Dermis microvascular lymphatic vessel endothelial cell (primary cell): ENCODE results near the gene TMEM182. TPM values are rescaled to one million over a fixed set of nuclear protein-coding genes. Genes with fewer than 3 reads are reported as not detected.

Source experiments
- DNase-seq, 2 donors: peaks; one replicate each; pipeline versions ENCODE4 v3.0.0 to v3.0.0-alpha.2; 2010; ENCODE audit warnings: low read depth in 2 of 2
- total RNA-seq: library from RNA; depleted of rRNA; stranded (reverse); fragments of >200 nt; gene quantifications from 2 replicates; pipeline ENCODE4 v1.2.1, GENCODE V29; 2014

TMEM182 gene
- total RNA-seq, 1 donor from 2014 or later: 0.39 TPM

- peak; percentile 3 to 35 for DNase-seq
Measured at GRCh38 chr2:102801098-102801718, 39.4 kb downstream of the TMEM182 start.

- no peak for DNase-seq
Measured at GRCh38 chr2:102801858-102802699, 40.2 kb downstream of the TMEM182 start.

- DNase-seq: no peak
Measured at GRCh38 chr2:102803041-102803896, 41.4 kb downstream of the TMEM182 start.

GRCh38 chr2:102803897-102804217 is 42.0 kb downstream of the TMEM182 start:
- no peak for DNase-seq

- peak; percentile 38 to 69 for DNase-seq
Measured at GRCh38 chr2:102806250-102806837, 44.5 kb downstream of the TMEM182 start.

- DNase-seq: no peak
Measured at GRCh38 chr2:102809291-102810189, 47.7 kb downstream of the TMEM182 start.

- DNase-seq: no peak
Measured at GRCh38 chr2:102815285-102815684, 53.5 kb downstream of the TMEM182 start.

GRCh38 chr2:102826904-102827303 is 65.1 kb downstream of the TMEM182 start:
- DNase-seq: no peak

GRCh38 chr2:102832789-102833188 is 71.0 kb downstream of the TMEM182 start:
- DNase-seq: no peak

- DNase-seq: no peak
Measured at GRCh38 chr2:102834523-102835273, 72.9 kb downstream of the TMEM182 start.

- DNase-seq: no peak
Measured at GRCh38 chr2:102837626-102838198, 75.9 kb downstream of the TMEM182 start.

- DNase-seq: peak; percentile 17 to 30
Measured at GRCh38 chr2:102839668-102840388, 78.0 kb downstream of the TMEM182 start.

- DNase-seq: peak; percentile 3 to 47
Measured at GRCh38 chr2:102841107-102841840, 79.4 kb downstream of the TMEM182 start.

- DNase-seq: no peak
Measured at GRCh38 chr2:102843764-102844443, 82.1 kb downstream of the TMEM182 start.

- DNase-seq: no peak
Measured at GRCh38 chr2:102844911-102845310, 83.1 kb downstream of the TMEM182 start.

- DNase-seq: no peak
Measured at GRCh38 chr2:102848366-102848839, 86.6 kb downstream of the TMEM182 start.

- DNase-seq: no peak
Measured at GRCh38 chr2:102850888-102851287, 89.1 kb downstream of the TMEM182 start.
